Measurements from ENCODE around the gene RNF144B. TPM values are rescaled to one million over a fixed set of nuclear protein-coding genes. Genes with fewer than 3 reads are reported as not detected.

The RNF144B gene
- total and polyA plus RNA-seq, 2 of the 13 experiments (the other 11 are each of a cell fraction or from before 2014, with no cell fraction given), result 1.8 to 4.3 TPM

- TF ChIP-seq ZNF800 (CRISPR knock-in tag; IDR thresholded peaks at IDR 0.05) (no peak), HOMEZ (CRISPR knock-in tag; IDR thresholded peaks at IDR 0.05; ENCODE audit: low read depth) (no peak), ARID3A (IDR thresholded peaks at IDR 0.05; ENCODE audit: low read depth, low read length) (no peak), TAF1 (CRISPR knock-in tag; IDR thresholded peaks at IDR 0.05) (no peak), ZNF770 (CRISPR knock-in tag; IDR thresholded peaks at IDR 0.05) (no peak), EP300 (IDR thresholded peaks at IDR 0.05; ENCODE audit: low read depth in 2 of 2, low read length in 2 of 2) (peak in 1 of 2 experiments; percentile 83; a peak in 2 of 4 replicates), EP300 (CRISPR knock-in tag; IDR thresholded peaks at IDR 0.05; ENCODE audit: borderline replicate concordance) (peak; percentile 50; the same call in 1 of the 2 replicates), SMARCC2 (IDR thresholded peaks at IDR 0.05) (no peak), RERE (CRISPR knock-in tag; IDR thresholded peaks at IDR 0.05; ENCODE audit: low read depth) (no peak), ZBTB7A (CRISPR knock-in tag; IDR thresholded peaks at IDR 0.05) (no peak), ASH2L (IDR thresholded peaks at IDR 0.05; ENCODE audit: insufficient read length, low read depth, low read length) (peak; percentile 37), ZKSCAN1 (IDR thresholded peaks at IDR 0.05; ENCODE audit: low read length) (no peak), NBN (conservative IDR thresholded peaks at IDR 0.05) (no peak), ZNF136 (CRISPR knock-in tag; IDR thresholded peaks at IDR 0.05; ENCODE audit: low read depth) (no peak)
These were observed 80.8 kb downstream of the RNF144B start (continued) for GRCh38 chr6:18467741-18468502.
